IMR-90 (cell line): ENCODE measurements around the gene CUBN. TPM values are rescaled to one million over a fixed set of nuclear protein-coding genes. Genes with fewer than 3 reads are reported as not detected.
A peak's percentile ranks its signal among the peaks of the same experiment; 100 is the strongest.

ENCODE experiments used
- ATAC-seq: fragments of 200-7000 bp; cut with Tn5 transposase; 2 replicates; pipeline ENCODE4 v1.9.1; 2020; ENCODE audit warnings: low read depth, mild to moderate bottlenecking, moderate library complexity
- BruUV-seq: library from RNA; stranded (reverse); fragments of 400-500 nt; replicated peaks from 2 replicates; lab custom pipeline; 2021; lab: Mats Ljungman, UMichigan
- CTCF ChIA-PET: fragments of 300-600 bp; formaldehyde crosslinking; extraction: SDS; loops from one replicate; lab custom pipeline; 2021; ENCODE audit warnings: antibody characterized with exemption; lab: Yijun Ruan, JAX
- POLR2A ChIA-PET: fragments of 300-600 bp; sonication (Branson Sonifier 250); formaldehyde crosslinking; loops from one replicate; lab custom pipeline; 2022; ENCODE audit warnings: antibody characterized with exemption; ENCODE audit not compliant: unreplicated experiment; lab: Charles Lee
- DNase-seq: peaks from one replicate; pipeline ENCODE4 v3.0.0; 2013
- H2AFZ ChIP-seq: replicated peaks from 2 replicates; pipeline ENCODE3; 2013; ENCODE audit warnings: low read length, mild to moderate bottlenecking; ENCODE audit not compliant: poor library complexity
- H2AK5ac ChIP-seq: 2 replicates; pipeline ENCODE4 v1.6.1; 2013; ENCODE audit warnings: low read depth, low read length, inconsistent platforms
- H2AK9ac ChIP-seq: replicated peaks from 2 replicates; pipeline ENCODE3; 2013; ENCODE audit warnings: mild to moderate bottlenecking, low read depth, low read length, moderate library complexity; ENCODE audit not compliant: poor library complexity
- H2BK120ac ChIP-seq: 2 replicates; pipeline ENCODE4 v1.6.1; 2013; ENCODE audit warnings: low read depth, low read length, inconsistent platforms
- H2BK15ac ChIP-seq: 3 replicates; pipeline ENCODE4 v1.6.1; 2013; ENCODE audit warnings: low read depth, low read length, inconsistent platforms
- H2BK20ac ChIP-seq: 2 replicates; pipeline ENCODE4 v1.6.1; 2013; ENCODE audit warnings: low read depth, mild to moderate bottlenecking, inconsistent platforms, low read length, moderate library complexity
- H2BK5ac ChIP-seq: 2 replicates; pipeline ENCODE4 v1.6.1; 2013; ENCODE audit warnings: mild to moderate bottlenecking, low read depth, low read length, inconsistent platforms; ENCODE audit not compliant: poor library complexity, severe bottlenecking
- H3K14ac ChIP-seq: replicated peaks from 2 replicates; pipeline ENCODE4 v1.6.1; 2013; ENCODE audit warnings: low read depth, low read length, inconsistent platforms
- H3K18ac ChIP-seq: 2 replicates; pipeline ENCODE4 v1.6.1; 2013; ENCODE audit warnings: low read depth, low read length, control low read depth
- H3K23ac ChIP-seq: 2 replicates; pipeline ENCODE4 v1.6.1; 2013; ENCODE audit warnings: low read depth, low read length, inconsistent platforms
- H3K27ac ChIP-seq: 2 replicates; pipeline ENCODE4 v1.5.1; 2013; ENCODE audit warnings: mild to moderate bottlenecking, control low read depth, low read length; ENCODE audit not compliant: insufficient read depth
- H3K27me3 ChIP-seq: 2 replicates; pipeline ENCODE4 v1.6.1; 2013; ENCODE audit warnings: low read length; ENCODE audit not compliant: control insufficient read depth, insufficient read depth
- H3K36me3 ChIP-seq: 2 replicates; pipeline ENCODE4 v1.6.1; 2013; ENCODE audit warnings: low read length, mixed read lengths; ENCODE audit not compliant: control insufficient read depth, insufficient read depth
- H3K4ac ChIP-seq: 2 replicates; pipeline ENCODE4 v1.6.1; 2013; ENCODE audit warnings: low read depth, low read length, inconsistent platforms
- H3K4me1 ChIP-seq: 2 replicates; pipeline ENCODE4 v1.6.1; 2013; ENCODE audit warnings: low read length, mixed read lengths; ENCODE audit not compliant: control insufficient read depth, insufficient read depth
- H3K4me2 ChIP-seq: 2 replicates; pipeline ENCODE4 v1.6.1; 2013; ENCODE audit warnings: low read depth, mild to moderate bottlenecking, control low read depth, low read length, moderate library complexity
- H3K4me3 ChIP-seq: 2 replicates; pipeline ENCODE4 v1.5.1; 2013; ENCODE audit warnings: low read depth, mild to moderate bottlenecking, control low read depth, low read length, moderate library complexity; ENCODE audit not compliant: insufficient read depth
- H3K56ac ChIP-seq: 2 replicates; pipeline ENCODE4 v1.6.1; 2013; ENCODE audit warnings: low read length, inconsistent platforms; ENCODE audit not compliant: insufficient read depth; ENCODE audit errors: extremely low read depth
- H3K79me1 ChIP-seq, 2 experiments: 2 replicates each; pipeline ENCODE4 v1.6.1; 2013; ENCODE audit warnings: low read length in 2 of 2, inconsistent platforms in 1 of 2, low read depth in 1 of 2
- H3K9ac ChIP-seq: 2 replicates; pipeline ENCODE4 v1.6.1; 2013; ENCODE audit warnings: low read depth, low read length, control low read depth
- H3K9me1 ChIP-seq: 2 replicates; pipeline ENCODE4 v1.6.1; 2013; ENCODE audit warnings: low read length, inconsistent platforms; ENCODE audit not compliant: insufficient read depth
- H3K9me3 ChIP-seq: 2 replicates; pipeline ENCODE4 v1.6.1; 2013; ENCODE audit warnings: low read length; ENCODE audit not compliant: control insufficient read depth, insufficient read depth
- H4K20me1 ChIP-seq: 2 replicates; pipeline ENCODE4 v1.6.1; 2013; ENCODE audit warnings: low read length, inconsistent platforms; ENCODE audit not compliant: insufficient read depth
- H4K5ac ChIP-seq: 2 replicates; pipeline ENCODE4 v1.6.1; 2013; ENCODE audit warnings: mild to moderate bottlenecking, low read depth, low read length, control low read depth
- H4K8ac ChIP-seq, 2 experiments: 2 replicates each; pipeline ENCODE4 v1.6.1; 2013; ENCODE audit warnings: low read depth in 2 of 2, low read length in 2 of 2, control low read depth in 1 of 2, inconsistent platforms in 1 of 2
- H4K91ac ChIP-seq: 2 replicates; pipeline ENCODE4 v1.6.1; 2013; ENCODE audit warnings: low read depth, low read length, inconsistent platforms; ENCODE audit not compliant: insufficient read depth
- CEBPB ChIP-seq: IDR thresholded peaks from 2 replicates; pipeline ENCODE4 v1.6.1; 2012; ENCODE audit warnings: low read depth, low read length, improper control_type of control experiment
- CHD1 ChIP-seq: IDR thresholded peaks from 2 replicates; pipeline ENCODE4 v1.6.1; 2012; ENCODE audit warnings: low read depth, low read length, improper control_type of control experiment
- CTCF ChIP-seq: conservative IDR thresholded peaks from 2 replicates; pipeline ENCODE4 v1.5.1; 2012; ENCODE audit warnings: mild to moderate bottlenecking, low read depth, low read length, improper control_type of control experiment
- ELK1 ChIP-seq: fragments of 150-350 bp; IDR thresholded peaks from 2 replicates; pipeline ENCODE4 v1.6.1; 2016; ENCODE audit warnings: low read depth, mild to moderate bottlenecking, low read length, moderate library complexity, borderline replicate concordance
- MAZ ChIP-seq: IDR thresholded peaks from 2 replicates; pipeline ENCODE4 v1.6.1; 2012; ENCODE audit warnings: low read depth, mild to moderate bottlenecking, low read length, improper control_type of control experiment, moderate library complexity, borderline replicate concordance
- MXI1 ChIP-seq: IDR thresholded peaks from 2 replicates; pipeline ENCODE4 v1.6.1; 2012; ENCODE audit warnings: low read depth, mild to moderate bottlenecking, low read length, moderate library complexity, borderline replicate concordance
- NFE2L2 ChIP-seq: fragments of 150-350 bp; IDR thresholded peaks from 2 replicates; pipeline ENCODE4 v1.6.1; 2016; ENCODE audit warnings: low read depth, mild to moderate bottlenecking, low read length
- RAD21 ChIP-seq: IDR thresholded peaks from 2 replicates; pipeline ENCODE4 v1.6.1; 2012; ENCODE audit warnings: low read length, improper control_type of control experiment
- RCOR1 ChIP-seq: IDR thresholded peaks from 2 replicates; pipeline ENCODE4 v1.6.1; 2012; ENCODE audit warnings: mild to moderate bottlenecking, low read length, improper control_type of control experiment; ENCODE audit not compliant: insufficient replicate concordance
- RFX5 ChIP-seq: IDR thresholded peaks from 2 replicates; pipeline ENCODE4 v1.8.0; 2012; ENCODE audit warnings: low read depth, mild to moderate bottlenecking, low read length, moderate library complexity
- SMC3 ChIP-seq: fragments of 150-350 bp; IDR thresholded peaks from 2 replicates; pipeline ENCODE4 v1.6.1; 2016; ENCODE audit warnings: low read depth, mild to moderate bottlenecking, antibody characterized with exemption, low read length, moderate library complexity
- WGBS, 2 experiments: methylation state at CpG; one replicate each; pipeline versions ENCODE4 v1.1.5 to v1.1.7; 2013; ENCODE audit warnings: missing lambda C conversion rate in 2 of 2; ENCODE audit not compliant: insufficient read length in 1 of 2; ENCODE audit errors: extremely low coverage in 2 of 2; 5-methylcytosine and 5-hydroxymethylcytosine counted together
- dilution Hi-C: fragments of 300-500 bp; cut with HindIII; formaldehyde crosslinking; loops from one replicate; pipeline ENCODE4 v1.14.3; 2018; ENCODE audit warnings: low sequenced_read_pairs; ENCODE audit not compliant: unreplicated experiment
- in situ Hi-C: fragments of 300-500 bp; cut with MboI; formaldehyde crosslinking; loops from 3 replicates; pipeline ENCODE4 v1.14.3; 2019; ENCODE audit warnings: low sequenced_read_pairs, inconsistent platforms, mixed read lengths
- intact Hi-C: fragments of 100-400 bp; cut with micrococcal nuclease; formaldehyde crosslinking; loops from 2 replicates; pipeline ENCODE4 v1.10.0; 2022
- polyA plus RNA-seq, 3 experiments: library from polyadenylated mRNA; depleted of rRNA; stranded (reverse); fragments of >200 nt; gene quantifications; 2 replicates each; pipeline ENCODE4 v1.2.3, GENCODE V29; 2012; ENCODE audit warnings: low replicate concordance in 1 of 3
- total RNA-seq: library from RNA; depleted of rRNA; stranded (reverse); fragments of >200 nt; gene quantifications from 2 replicates; pipeline ENCODE4 v1.2.3, GENCODE V29; 2012

CUBN gene
- total and polyA plus RNA-seq, 2 of the 4 experiments (the other 2 are of a cell fraction) = 0.19 to 0.54 TPM

- Histone ChIP-seq H3K9ac (no peak overlapping the region), H3K4ac (no peak overlapping the region), H4K20me1 (no peaks in the 10 kb centered on the region), H2BK120ac (no peak overlapping the region), H3K27ac (no peak overlapping the region), H3K9me3 (no peaks in the 10 kb centered on the region), H3K56ac (no peak overlapping the region), H2BK15ac (no peak overlapping the region), H3K36me3 (no peaks in the 10 kb centered on the region), H3K23ac (no peak overlapping the region), H2AFZ (no peak overlapping the region), H4K8ac (no peak overlapping the region), H2AK5ac (no peak overlapping the region; the same call in 1 of the 2 replicates), H3K18ac (no peak overlapping the region), H2AK9ac (no peak overlapping the region), H2BK20ac (no peak overlapping the region), H4K91ac (no peak overlapping the region), H3K4me3 (no peak overlapping the region), H3K9me1 (peaks cover 5% of the 10 kb centered on the region), H2BK5ac (no peak overlapping the region), H3K79me1 (no peaks in the 10 kb centered on the region), H3K14ac (0 out of 2 replicates have a peak overlapping the region, but pooled peaks have one; percentile 55), H3K4me1 (peaks cover 3% of the 10 kb centered on the region), H3K4me2 (no peak overlapping the region), H4K5ac (no peak overlapping the region), H3K27me3 (no peaks in the 10 kb centered on the region)
- no peak for ATAC-seq
- intact Hi-C loops = loop anchor here (5.0 kb wide), 1 partner anchor 266 kb away; no protein-coding TSS in a partner anchor
- in situ Hi-C loops = no loop called here
- BruUV-seq = no TSS peak
- dilution Hi-C loops = no loop called here
- TF ChIP-seq CTCF = no peak
- TF ChIP-seq SMC3 = no peak
- TF ChIP-seq RAD21 = no peak
- no peak for TF ChIP-seq MAZ
- TF ChIP-seq RCOR1 = no peak
- TF ChIP-seq MXI1 = no peak
- TF ChIP-seq CHD1 = no peak
- TF ChIP-seq ELK1 = no peak
- TF ChIP-seq CEBPB = no peak
- no peak for TF ChIP-seq NFE2L2
- TF ChIP-seq RFX5 = no peak
- no peak for DNase-seq
- ChIA-PET POLR2A (no interaction called here), CTCF (interaction anchor here (1.1 to 1.3 kb wide), 2 partner anchors 28 to 89 kb away, joined by 3 read pairs; no protein-coding TSS in a partner anchor)
- no CpG with 5 or more reads among the region's 5 CpGs for WGBS, 2 experiments
Observed at GRCh38 chr10:16856092-16856491, 273.5 kb downstream of the CUBN start.
